ENCODE data around the gene PIK3C2G. TPM values are rescaled to one million over a fixed set of nuclear protein-coding genes. Genes with fewer than 3 reads are reported as not detected.

Gene PIK3C2G
- total RNA-seq, 1 donor from 2014 or later, result 1.7 TPM

DNA sequence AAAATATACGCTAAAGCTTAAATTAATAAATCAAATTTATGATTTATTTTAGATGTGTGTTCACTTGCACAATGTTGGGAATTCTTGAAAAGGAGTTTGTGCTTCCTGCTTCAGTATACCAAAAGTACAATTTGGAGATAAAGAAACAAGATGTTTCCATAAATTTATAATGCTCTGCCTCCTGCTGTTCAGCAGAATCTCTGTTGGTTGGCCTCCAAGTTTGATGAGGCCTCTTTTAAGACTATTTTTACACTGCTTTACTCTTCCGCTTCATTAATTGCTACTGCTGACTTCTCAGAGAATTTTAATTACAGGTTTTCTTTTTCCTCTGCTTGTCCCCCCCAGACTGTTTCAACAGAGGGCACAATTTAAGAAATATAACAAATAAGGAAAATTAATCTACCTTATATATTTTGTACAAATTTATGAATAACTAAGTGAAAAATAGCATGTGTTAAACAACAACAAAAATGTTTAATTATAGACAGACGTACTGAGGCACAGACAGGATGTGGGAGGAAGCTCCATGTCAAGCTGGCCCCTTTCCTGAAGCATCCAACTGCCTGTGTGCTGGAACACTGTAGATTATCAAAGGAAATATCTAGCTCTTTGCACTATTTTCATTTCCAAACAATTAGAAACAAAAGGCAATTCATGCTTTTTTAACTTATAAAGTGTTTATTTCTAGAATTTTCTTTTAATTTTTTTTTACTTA, 83.9 kb downstream of the PIK3C2G start:
- no peak for DNase-seq (ENCODE audit: extremely low spot score in 2 of 2)
- Histone ChIP-seq H3K27me3 (no peaks in the 10 kb centered on the region), H3K36me3 (no peaks in the 10 kb centered on the region), H3K27ac (peak overlapping the region; percentile 28), H3K4me1 (no peaks in the 10 kb centered on the region), H3K9me3 (no peaks in the 10 kb centered on the region), H3K4me3 (no peak overlapping the region)
- TF ChIP-seq, protein P1, sequence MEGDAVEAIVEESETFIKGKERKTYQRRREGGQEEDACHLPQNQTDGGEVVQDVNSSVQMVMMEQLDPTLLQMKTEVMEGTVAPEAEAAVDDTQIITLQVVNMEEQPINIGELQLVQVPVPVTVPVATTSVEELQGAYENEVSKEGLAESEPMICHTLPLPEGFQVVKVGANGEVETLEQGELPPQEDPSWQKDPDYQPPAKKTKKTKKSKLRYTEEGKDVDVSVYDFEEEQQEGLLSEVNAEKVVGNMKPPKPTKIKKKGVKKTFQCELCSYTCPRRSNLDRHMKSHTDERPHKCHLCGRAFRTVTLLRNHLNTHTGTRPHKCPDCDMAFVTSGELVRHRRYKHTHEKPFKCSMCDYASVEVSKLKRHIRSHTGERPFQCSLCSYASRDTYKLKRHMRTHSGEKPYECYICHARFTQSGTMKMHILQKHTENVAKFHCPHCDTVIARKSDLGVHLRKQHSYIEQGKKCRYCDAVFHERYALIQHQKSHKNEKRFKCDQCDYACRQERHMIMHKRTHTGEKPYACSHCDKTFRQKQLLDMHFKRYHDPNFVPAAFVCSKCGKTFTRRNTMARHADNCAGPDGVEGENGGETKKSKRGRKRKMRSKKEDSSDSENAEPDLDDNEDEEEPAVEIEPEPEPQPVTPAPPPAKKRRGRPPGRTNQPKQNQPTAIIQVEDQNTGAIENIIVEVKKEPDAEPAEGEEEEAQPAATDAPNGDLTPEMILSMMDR (IDR thresholded peaks at IDR 0.05), result no peak
- TF ChIP-seq POLR2A (IDR thresholded peaks at IDR 0.05), result no peak
- TF ChIP-seq POLR2AphosphoS5 (IDR thresholded peaks at IDR 0.05; ENCODE audit: insufficient read depth in 1 of 2, low read depth in 1 of 2), result no peak
- intact Hi-C loops (cut with DNase I), result no loop called here

DNA sequence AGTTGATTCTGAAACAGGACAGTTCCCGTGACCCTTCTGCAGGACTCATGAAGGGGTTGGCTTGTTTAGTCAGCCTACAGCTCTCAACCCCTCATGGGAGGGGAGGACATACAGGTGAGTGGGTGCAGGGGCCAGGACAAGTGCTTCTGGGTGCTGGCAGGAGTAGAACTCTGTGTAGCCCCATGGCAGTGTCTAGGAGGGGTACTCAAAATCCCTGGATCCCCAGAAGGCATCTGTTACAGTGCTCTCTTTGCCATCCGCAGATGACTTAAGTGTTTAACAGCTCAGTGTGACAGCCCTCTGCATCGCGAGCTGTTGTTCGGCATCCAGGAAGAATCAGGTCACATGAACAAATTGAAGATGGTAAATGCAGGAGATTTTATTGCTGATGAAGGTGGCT, 91.0 kb downstream of the PIK3C2G start:
- DNase-seq (ENCODE audit: extremely low spot score in 2 of 2), result no peak
- no peak overlapping the region for H3K27ac ChIP-seq
- TF ChIP-seq POLR2AphosphoS5 (IDR thresholded peaks at IDR 0.05; ENCODE audit: insufficient read depth in 1 of 2, low read depth in 1 of 2) (no peak), POLR2A (IDR thresholded peaks at IDR 0.05) (no peak)
- TF ChIP-seq, protein P1 (IDR thresholded peaks at IDR 0.05), result no peak

DNA sequence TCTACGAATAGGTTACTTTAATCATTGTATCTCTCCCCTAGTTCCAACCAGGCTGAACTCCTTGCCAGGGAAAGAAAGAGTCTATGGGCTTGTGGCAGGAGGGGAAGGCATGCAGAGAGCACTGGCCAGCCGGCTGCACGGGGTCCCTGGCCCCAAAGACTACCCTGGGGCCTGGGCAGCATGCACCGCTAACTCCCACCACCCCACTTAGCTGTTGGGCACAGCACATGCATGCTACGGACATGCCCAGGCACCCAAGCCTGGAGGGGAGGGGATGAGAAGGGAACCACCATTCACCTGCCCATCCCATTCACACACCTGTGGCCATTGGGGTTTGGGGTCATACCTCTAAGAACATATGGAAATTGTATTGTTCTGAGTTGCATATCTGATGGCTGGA, 94.1 kb downstream of the PIK3C2G start:
- Histone ChIP-seq H3K27me3 (no peaks in the 10 kb centered on the region), H3K4me3 (no peak overlapping the region), H3K4me1 (no peaks in the 10 kb centered on the region), H3K36me3 (no peaks in the 10 kb centered on the region), H3K9me3 (no peaks in the 10 kb centered on the region), H3K27ac (no peak overlapping the region)
- TF ChIP-seq POLR2A (IDR thresholded peaks at IDR 0.05) (no peak), POLR2AphosphoS5 (IDR thresholded peaks at IDR 0.05; ENCODE audit: insufficient read depth in 1 of 2, low read depth in 1 of 2) (no peak)
- TF ChIP-seq, protein P1 (IDR thresholded peaks at IDR 0.05), result no peak
- DNase-seq (ENCODE audit: extremely low spot score in 2 of 2), result no peak
- intact Hi-C loops (cut with DNase I), result no loop called here

More for the DNA sequence above, 91.0 kb downstream of the PIK3C2G start:
- intact Hi-C loops (cut with DNase I), result no loop called here
- Histone ChIP-seq H3K36me3 (no peaks in the 10 kb centered on the region), H3K27me3 (no peaks in the 10 kb centered on the region), H3K4me3 (no peak overlapping the region), H3K4me1 (no peaks in the 10 kb centered on the region), H3K9me3 (no peaks in the 10 kb centered on the region)

DNA sequence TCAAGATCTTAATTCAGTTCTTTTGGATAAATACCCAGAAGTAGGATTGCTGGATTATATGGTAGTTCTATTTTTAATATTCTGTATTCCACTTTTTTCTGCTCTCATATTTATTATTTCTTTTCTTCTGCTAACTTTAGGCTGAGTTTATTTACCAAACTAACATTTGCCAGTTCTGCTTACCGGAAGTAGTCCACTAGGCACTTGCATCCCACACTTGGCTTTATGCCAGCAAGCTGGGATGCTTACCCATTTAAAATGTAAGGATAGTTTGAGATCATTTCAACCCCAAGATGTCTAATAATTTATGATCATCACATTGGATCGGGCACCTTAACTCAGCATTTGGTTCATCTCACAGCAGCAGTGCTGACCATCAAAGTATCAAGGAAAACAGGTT, 96.8 kb downstream of the PIK3C2G start:
- intact Hi-C loops (cut with DNase I), result no loop called here
- no peak overlapping the region for H3K27ac ChIP-seq
- no peaks in the 10 kb centered on the region for H3K9me3 ChIP-seq
- no peak overlapping the region for H3K4me3 ChIP-seq
- no peaks in the 10 kb centered on the region for H3K27me3 ChIP-seq
- TF ChIP-seq, protein P1 (IDR thresholded peaks at IDR 0.05), result no peak
- TF ChIP-seq POLR2AphosphoS5 (IDR thresholded peaks at IDR 0.05; ENCODE audit: insufficient read depth in 1 of 2, low read depth in 1 of 2), result no peak
- TF ChIP-seq POLR2A (IDR thresholded peaks at IDR 0.05), result no peak
- H3K36me3 ChIP-seq, result no peaks in the 10 kb centered on the region
- no peaks in the 10 kb centered on the region for H3K4me1 ChIP-seq
- DNase-seq (ENCODE audit: extremely low spot score in 2 of 2), result no peak

DNA sequence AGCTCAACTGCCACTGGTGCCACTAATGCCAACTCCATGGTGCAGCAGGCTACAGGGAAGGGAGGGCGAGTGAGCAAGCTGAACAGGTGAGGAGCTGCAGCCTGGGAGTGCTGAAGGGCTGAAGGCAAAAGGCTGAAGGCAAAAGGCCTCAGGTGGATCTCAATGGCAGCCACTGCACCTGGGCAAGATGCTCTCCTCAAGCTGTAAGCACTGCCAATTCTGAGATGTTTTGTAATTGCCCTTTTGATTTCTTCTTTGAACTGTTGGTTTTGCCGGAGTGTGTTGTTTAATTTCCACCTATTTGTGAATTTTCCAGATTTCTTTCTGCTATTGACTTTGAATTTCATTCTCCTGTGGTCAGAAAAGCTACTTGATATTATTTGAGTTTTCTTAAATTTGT, 97.6 kb downstream of the PIK3C2G start:
- Histone ChIP-seq H3K9me3 (no peaks in the 10 kb centered on the region), H3K27ac (no peak overlapping the region), H3K4me3 (no peak overlapping the region), H3K4me1 (no peaks in the 10 kb centered on the region), H3K27me3 (no peaks in the 10 kb centered on the region), H3K36me3 (no peaks in the 10 kb centered on the region)
- DNase-seq (ENCODE audit: extremely low spot score in 2 of 2), result no peak
- intact Hi-C loops (cut with DNase I), result no loop called here
- TF ChIP-seq, protein P1 (IDR thresholded peaks at IDR 0.05), result no peak
- no peak for TF ChIP-seq POLR2A (IDR thresholded peaks at IDR 0.05)
- TF ChIP-seq POLR2AphosphoS5 (IDR thresholded peaks at IDR 0.05; ENCODE audit: insufficient read depth in 1 of 2, low read depth in 1 of 2), result no peak

All from vagina (tissue), 2 donors.